ENCODE data around the gene GSDMA. TPM values are rescaled to one million over a fixed set of nuclear protein-coding genes. Genes with fewer than 3 reads are reported as not detected.
A peak's percentile ranks its signal among the peaks of the same experiment; 100 is the strongest.

The GSDMA gene
- total RNA-seq, 2 experiments from 2014 or later = 3.3 to 4.5 TPM

DNA sequence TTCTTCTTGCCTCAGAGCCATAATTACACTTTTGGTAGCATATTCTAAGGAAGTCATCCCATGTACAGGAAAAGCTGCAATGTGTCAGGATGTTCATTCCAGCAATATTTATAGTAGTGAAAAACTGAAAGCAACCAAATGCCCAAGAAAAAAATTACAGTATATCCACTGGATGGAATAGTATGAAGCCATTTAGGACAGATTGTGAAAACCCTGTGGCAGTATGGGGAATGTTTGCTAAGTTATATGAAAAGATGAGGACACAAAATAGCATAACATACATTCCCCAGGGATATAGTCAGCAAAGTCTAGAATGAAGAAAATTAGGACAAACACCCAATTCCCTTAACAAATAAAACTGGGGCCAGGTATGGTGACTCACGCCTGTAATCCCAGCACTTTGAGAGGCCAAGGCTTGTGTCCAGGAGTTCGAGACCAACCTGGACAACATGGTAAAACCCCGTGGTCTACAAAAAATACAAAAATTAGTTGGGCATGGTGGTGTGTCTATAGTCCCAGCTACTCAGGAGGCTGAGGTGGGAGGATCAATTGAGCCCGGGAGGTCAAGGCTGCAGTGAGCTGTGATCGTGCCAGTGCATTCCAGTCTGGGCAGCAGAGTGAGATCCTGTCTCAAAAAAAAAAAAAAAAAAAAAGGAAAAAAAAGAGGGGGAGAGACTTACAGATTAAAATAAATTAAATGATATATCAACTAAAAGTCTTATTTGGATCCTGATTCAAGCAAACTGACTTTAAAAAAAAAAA, 33.0 kb upstream of the GSDMA start:
- H3K9me3 Mint-ChIP-seq (ENCODE audit: insufficient read depth) = no peaks in the 10 kb centered on the region
- no peak overlapping the region for H3K4me3 Mint-ChIP-seq
- ATAC-seq = no peak
- POLR2A ChIA-PET = interaction anchor here (0.6 to 1.0 kb wide), 2 partner anchors 24 to 182 kb away, joined by 3 read pairs; no protein-coding TSS in a partner anchor
- peaks cover 28% of the 10 kb centered on the region for H3K4me1 Mint-ChIP-seq (ENCODE audit: low read depth)
- no peak for DNase-seq
- peaks cover 12% of the 10 kb centered on the region for H3K36me3 Mint-ChIP-seq (ENCODE audit: low read depth)
- H3K27me3 Mint-ChIP-seq (ENCODE audit: low read depth) = peaks cover 2% of the 10 kb centered on the region
- CTCF ChIA-PET = no interaction called here
- no peak overlapping the region for H3K27ac Mint-ChIP-seq

DNA sequence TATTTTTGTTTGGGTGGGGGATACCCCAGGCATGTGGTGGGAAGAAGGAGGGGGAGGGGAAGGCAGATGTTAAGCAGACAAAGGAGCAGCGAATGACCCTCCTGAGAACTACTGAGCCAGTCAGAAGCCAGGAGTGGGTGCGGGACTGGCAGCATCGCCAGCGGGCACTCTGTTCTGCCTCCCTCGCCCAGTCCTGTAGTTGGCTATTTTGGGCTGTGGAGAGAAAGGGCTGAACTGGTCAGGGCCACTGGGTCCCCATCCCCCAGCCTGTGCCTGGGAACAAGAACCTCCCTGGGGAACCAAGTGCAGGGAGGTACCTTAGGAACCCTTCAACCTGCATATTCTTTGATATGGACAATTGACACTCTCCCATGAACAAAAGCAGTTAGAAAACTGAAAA, 28.9 kb upstream of the GSDMA start:
- Mint-ChIP-seq H3K4me1 (ENCODE audit: low read depth) (peaks cover 8% of the 10 kb centered on the region), H3K4me3 (no peak overlapping the region), H3K27ac (no peak overlapping the region), H3K36me3 (ENCODE audit: low read depth) (no peaks in the 10 kb centered on the region), H3K9me3 (ENCODE audit: insufficient read depth) (no peaks in the 10 kb centered on the region), H3K27me3 (ENCODE audit: low read depth) (peaks cover 2% of the 10 kb centered on the region)
- CTCF ChIA-PET = no interaction called here
- ATAC-seq (no peak), DNase-seq (no peak)
- POLR2A ChIA-PET = no interaction called here

DNA sequence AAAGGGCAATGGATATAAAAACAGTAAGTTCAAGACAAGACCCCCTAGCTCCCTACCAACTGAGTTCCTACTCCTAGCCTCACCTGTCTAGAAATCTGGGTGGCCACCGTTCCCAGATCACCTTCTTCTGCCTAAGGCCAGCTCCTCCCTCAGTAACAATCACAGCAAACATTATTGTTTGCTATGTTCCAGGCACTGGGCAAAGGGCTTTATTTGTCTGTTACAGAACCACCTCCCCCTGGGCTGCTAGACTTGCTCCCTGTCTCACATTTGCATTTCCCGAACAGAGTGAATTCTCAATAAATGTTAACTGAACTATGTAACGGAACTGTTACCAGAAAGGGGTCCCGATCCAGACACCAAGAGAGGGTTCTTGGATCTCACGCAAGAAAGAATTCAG, 28.5 kb upstream of the GSDMA start:
- H3K27ac Mint-ChIP-seq = no peak overlapping the region
- ChIA-PET POLR2A (interaction anchor here (0.6 kb wide), 1 partner anchor 44 kb away, joined by 3 read pairs; no protein-coding TSS in a partner anchor), CTCF (no interaction called here)
- DNase-seq (no peak), ATAC-seq (no peak)
- H3K27me3 Mint-ChIP-seq (ENCODE audit: low read depth) = peaks cover 2% of the 10 kb centered on the region
- peaks cover 9% of the 10 kb centered on the region for H3K4me1 Mint-ChIP-seq (ENCODE audit: low read depth)
- no peaks in the 10 kb centered on the region for H3K9me3 Mint-ChIP-seq (ENCODE audit: insufficient read depth)
- H3K4me3 Mint-ChIP-seq = no peak overlapping the region
- no peaks in the 10 kb centered on the region for H3K36me3 Mint-ChIP-seq (ENCODE audit: low read depth)

DNA sequence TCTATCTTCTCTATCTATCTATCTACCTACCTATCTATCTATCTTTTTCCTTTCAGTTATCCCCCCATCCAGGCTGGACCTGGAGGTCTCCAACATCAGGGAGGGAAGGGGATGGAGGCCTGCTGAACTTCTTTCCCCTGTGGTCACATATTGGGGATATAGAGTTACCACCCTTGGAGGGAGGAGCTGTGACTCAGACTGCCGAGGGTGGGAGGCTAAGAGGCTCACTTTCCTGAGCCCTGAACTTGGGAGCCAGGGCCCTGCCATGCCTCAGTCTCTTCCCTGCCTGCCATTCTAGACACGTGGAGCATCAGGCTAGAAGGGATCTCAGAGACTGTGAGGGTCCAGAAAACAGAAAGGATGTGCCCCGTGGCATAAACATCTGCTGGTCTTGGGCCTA, 26.9 kb upstream of the GSDMA start:
- Mint-ChIP-seq H3K27ac (no peak overlapping the region), H3K36me3 (ENCODE audit: low read depth) (no peaks in the 10 kb centered on the region), H3K4me1 (ENCODE audit: low read depth) (peaks cover 19% of the 10 kb centered on the region), H3K4me3 (no peak overlapping the region), H3K9me3 (ENCODE audit: insufficient read depth) (no peaks in the 10 kb centered on the region), H3K27me3 (ENCODE audit: low read depth) (peaks cover 2% of the 10 kb centered on the region)
- ChIA-PET CTCF (no interaction called here), POLR2A (no interaction called here)
- ATAC-seq (no peak), DNase-seq (no peak)

DNA sequence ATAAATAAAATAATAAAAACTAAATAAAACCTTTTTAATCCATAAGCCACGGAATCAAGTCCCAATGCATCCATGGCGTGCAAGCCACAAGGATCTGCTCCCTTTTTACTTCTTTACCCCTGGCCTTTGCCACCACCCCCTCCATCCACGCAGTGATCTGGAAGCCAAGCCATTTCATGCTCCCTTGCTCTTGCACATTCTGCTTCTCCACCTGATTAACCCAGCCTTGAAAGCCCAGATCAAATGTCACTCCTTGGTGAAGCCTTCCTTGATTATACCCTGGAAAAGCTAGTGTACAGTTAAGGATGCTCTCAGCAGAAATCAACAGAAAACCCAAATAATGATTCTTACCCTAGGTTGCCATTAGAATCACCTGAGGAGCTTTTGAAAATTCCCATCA, 25.4 kb upstream of the GSDMA start:
- H3K9me3 Mint-ChIP-seq (ENCODE audit: insufficient read depth) = no peaks in the 10 kb centered on the region
- peaks cover 2% of the 10 kb centered on the region for H3K27me3 Mint-ChIP-seq (ENCODE audit: low read depth)
- H3K4me3 Mint-ChIP-seq = no peak overlapping the region
- CTCF ChIA-PET = no interaction called here
- no peak for ATAC-seq
- H3K4me1 Mint-ChIP-seq (ENCODE audit: low read depth) = peaks cover 22% of the 10 kb centered on the region
- DNase-seq = no peak
- no peak overlapping the region for H3K27ac Mint-ChIP-seq
- POLR2A ChIA-PET = interaction anchor here (0.5 to 1.7 kb wide), 3 partner anchors 11 to 118 kb away, joined by 3 to 15 read pairs (median 8); partner anchors contain the start of genes LRRC3C and ORMDL3
- H3K36me3 Mint-ChIP-seq (ENCODE audit: low read depth) = no peaks in the 10 kb centered on the region

DNA sequence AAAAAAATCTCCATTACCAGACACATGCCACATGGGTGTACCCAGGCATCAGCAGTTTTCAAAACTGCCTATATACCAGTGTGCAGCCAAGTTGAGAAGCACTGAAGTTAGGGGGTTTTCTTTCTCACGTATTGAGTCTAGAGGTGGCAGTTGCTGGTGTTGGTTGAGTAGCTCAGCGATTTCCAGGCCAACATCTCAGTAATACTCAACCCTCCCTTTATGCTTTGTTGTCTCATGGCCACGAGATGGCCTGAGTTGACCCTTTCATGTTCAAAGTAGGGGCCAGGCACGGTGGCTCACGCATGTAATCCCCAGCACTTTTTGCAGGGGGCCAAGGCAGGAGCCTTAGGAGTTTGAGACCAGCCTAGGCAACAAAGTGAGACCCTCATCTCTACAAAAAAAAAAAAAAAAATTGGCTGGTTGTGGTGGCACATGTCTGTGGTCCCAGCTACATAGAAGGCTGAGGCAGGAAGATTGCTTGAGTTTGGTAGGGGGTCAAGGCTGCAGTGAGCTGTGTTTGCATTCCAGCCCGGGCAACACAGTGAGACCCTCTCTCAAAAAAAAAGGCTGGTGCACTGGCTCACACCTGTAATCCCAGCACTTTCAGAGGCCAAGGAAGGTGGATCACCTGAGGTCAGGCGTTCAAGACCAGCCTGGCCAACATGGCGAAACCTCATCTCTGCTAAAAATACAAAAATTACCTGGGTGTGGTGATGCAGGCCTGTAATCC, 24.5 kb upstream of the GSDMA start:
- Mint-ChIP-seq H3K27me3 (ENCODE audit: low read depth) (no peaks in the 10 kb centered on the region), H3K9me3 (ENCODE audit: insufficient read depth) (no peaks in the 10 kb centered on the region), H3K4me3 (no peak overlapping the region), H3K36me3 (ENCODE audit: low read depth) (no peaks in the 10 kb centered on the region), H3K4me1 (ENCODE audit: low read depth) (peaks cover 22% of the 10 kb centered on the region), H3K27ac (no peak overlapping the region)
- CTCF ChIA-PET = interaction anchor here (1.1 to 2.8 kb wide), 7 partner anchors 12 to 317 kb away, joined by 3 to 18 read pairs (median 7); partner anchors contain the start of gene PSMD3
- POLR2A ChIA-PET = interaction anchor here (0.5 to 1.7 kb wide), 3 partner anchors 12 to 119 kb away, joined by 3 to 15 read pairs (median 8); partner anchors contain the start of genes LRRC3C and ORMDL3
- DNase-seq (no peak), ATAC-seq (no peak)

DNA sequence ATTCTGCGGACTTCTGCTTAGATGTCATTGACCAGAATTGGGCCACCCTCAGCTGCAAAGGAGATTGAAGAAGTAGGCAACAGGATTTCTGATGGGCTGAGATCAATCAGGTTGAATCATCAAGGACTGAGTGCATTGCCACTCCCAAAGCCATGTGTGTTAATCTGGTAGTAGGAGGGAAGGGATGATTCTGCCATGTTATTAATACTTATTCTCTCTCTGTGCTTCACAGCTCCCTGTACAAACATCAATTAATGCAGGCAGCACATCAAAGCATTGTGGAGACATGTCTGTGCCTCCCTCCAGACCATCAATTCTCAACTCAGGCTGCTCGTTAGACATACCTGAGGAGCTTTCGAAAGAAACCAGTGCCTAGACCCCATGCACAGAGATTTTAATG, 23.7 kb upstream of the GSDMA start:
- ATAC-seq (no peak), DNase-seq (no peak)
- H3K27ac Mint-ChIP-seq = no peak overlapping the region
- peaks cover 22% of the 10 kb centered on the region for H3K4me1 Mint-ChIP-seq (ENCODE audit: low read depth)
- ChIA-PET POLR2A (interaction anchor here (2.2 kb wide), 1 partner anchor 13 kb away, joined by 18 read pairs; the partner anchor contains the start of gene ORMDL3), CTCF (interaction anchor here (1.1 to 2.8 kb wide), 11 partner anchors 11 to 318 kb away, joined by 3 to 18 read pairs (median 5); partner anchors contain the start of genes GSDMB and PSMD3)
- H3K4me3 Mint-ChIP-seq = no peak overlapping the region
- H3K9me3 Mint-ChIP-seq (ENCODE audit: insufficient read depth) = no peaks in the 10 kb centered on the region
- H3K27me3 Mint-ChIP-seq (ENCODE audit: low read depth) = no peaks in the 10 kb centered on the region
- H3K36me3 Mint-ChIP-seq (ENCODE audit: low read depth) = no peaks in the 10 kb centered on the region

DNA sequence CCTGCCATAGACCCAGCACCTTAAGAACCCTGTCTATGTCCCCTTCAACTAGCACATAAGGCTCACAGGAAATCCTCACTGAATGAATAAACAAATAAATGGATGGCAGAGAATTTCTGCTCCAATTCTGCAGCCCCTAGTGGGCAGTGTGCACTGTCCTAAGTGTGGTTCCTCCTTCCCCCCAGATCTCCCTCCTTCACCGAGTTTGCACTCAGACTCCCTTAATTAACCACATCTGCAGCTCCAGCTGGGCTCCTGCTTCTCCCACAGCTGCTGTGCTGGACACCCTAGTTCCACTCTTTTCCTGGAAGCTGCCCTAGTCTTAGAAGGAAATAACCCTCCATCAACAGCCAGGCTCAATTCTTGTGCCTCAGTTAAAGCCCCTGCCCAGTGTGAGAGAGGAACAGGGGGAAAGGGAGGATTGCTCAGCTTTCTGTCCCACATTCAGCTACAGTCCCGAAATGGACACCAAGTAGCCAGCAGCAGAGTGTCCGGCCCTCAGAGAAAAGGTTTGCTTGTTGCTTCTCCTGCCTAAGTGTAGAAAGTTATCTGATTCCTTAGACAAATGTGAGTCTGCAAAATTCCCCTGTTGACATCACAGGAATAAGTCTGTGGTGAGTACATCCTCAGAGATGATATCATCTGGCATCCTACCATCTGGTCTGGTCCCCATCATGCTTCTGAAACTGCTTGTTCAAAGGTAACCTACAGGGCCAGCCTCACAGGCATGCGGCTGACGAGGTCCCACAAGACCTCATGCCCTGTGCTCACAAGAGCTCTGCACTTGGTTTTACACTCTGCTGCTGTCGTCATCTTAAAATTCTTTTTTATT, 23.0 kb upstream of the GSDMA start:
- POLR2A ChIA-PET = interaction anchor here (1.5 to 2.2 kb wide), 2 partner anchors 13 to 184 kb away, joined by 5 to 18 read pairs; partner anchors contain the start of gene ORMDL3
- no peaks in the 10 kb centered on the region for H3K27me3 Mint-ChIP-seq (ENCODE audit: low read depth)
- peak; percentile 67 for DNase-seq
- CTCF ChIA-PET = interaction anchor here (0.6 to 2.8 kb wide), 13 partner anchors 12 to 318 kb away, joined by 3 to 18 read pairs (median 4); partner anchors contain the start of genes GSDMB and PSMD3
- H3K4me1 Mint-ChIP-seq (ENCODE audit: low read depth) = peaks cover 22% of the 10 kb centered on the region
- H3K4me3 Mint-ChIP-seq = no peak overlapping the region
- H3K36me3 Mint-ChIP-seq (ENCODE audit: low read depth) = no peaks in the 10 kb centered on the region
- H3K27ac Mint-ChIP-seq = peak overlapping the region; percentile 59
- H3K9me3 Mint-ChIP-seq (ENCODE audit: insufficient read depth) = no peaks in the 10 kb centered on the region
- ATAC-seq = peak; percentile 87

DNA sequence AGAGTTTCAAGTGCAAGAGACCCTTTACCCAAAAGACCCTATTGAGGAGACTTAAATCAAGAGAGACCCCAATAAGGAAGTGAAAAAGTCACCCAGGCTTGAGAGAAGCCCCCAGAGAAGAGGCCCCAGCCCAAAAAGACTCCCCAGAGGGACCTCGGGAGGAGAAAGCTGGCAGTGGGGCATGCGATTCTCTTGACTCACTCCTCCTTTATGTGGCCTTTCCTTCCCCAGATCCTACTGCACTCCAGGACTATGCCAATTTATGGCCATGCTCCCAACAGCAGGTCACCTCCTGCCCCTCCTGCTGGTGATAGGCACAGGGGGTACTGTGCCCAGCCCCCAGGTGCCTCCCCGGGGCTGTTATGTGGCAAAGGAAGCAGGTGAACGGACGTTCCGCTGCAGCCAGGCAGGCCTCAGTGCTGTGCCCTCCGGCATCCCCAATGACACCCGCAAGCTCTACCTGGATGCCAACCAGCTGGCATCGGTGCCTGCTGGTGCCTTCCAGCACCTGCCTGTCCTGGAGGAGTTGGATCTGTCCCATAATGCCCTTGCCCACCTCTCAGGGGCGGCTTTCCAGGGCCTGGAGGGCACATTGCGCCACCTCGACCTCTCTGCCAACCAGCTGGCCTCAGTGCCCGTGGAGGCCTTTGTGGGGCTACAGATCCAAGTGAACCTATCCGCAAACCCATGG, 19.0 kb upstream of the GSDMA start:
- CTCF ChIA-PET = no interaction called here

DNA sequence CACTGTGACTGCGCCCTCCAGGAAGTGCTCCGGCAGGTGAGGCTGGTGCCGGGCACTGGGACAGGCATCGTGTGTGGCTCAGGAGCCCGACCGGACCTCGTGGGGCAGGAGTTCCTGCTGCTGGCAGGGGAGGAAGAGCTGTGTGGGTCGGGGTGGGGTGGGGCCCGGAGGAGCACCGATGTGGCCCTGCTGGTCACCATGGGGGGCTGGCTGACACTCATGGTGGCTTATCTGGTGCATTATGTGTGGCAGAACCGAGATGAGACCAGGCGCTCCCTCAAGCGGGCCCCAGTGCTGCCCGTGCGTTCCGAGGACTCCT, 18.5 kb upstream of the GSDMA start:
- Mint-ChIP-seq H3K27me3 (ENCODE audit: low read depth) (no peaks in the 10 kb centered on the region), H3K36me3 (ENCODE audit: low read depth) (no peaks in the 10 kb centered on the region), H3K9me3 (ENCODE audit: insufficient read depth) (no peaks in the 10 kb centered on the region), H3K4me1 (ENCODE audit: low read depth) (peaks cover 34% of the 10 kb centered on the region), H3K27ac (no peak overlapping the region), H3K4me3 (no peak overlapping the region)
- ChIA-PET CTCF (no interaction called here), POLR2A (no interaction called here)
- no peak for DNase-seq
- no peak for ATAC-seq

More for the DNA sequence above, 19.0 kb upstream of the GSDMA start:
- H3K27ac Mint-ChIP-seq = no peak overlapping the region
- DNase-seq = no peak
- no peak overlapping the region for H3K4me3 Mint-ChIP-seq
- H3K4me1 Mint-ChIP-seq (ENCODE audit: low read depth) = peaks cover 37% of the 10 kb centered on the region
- no peaks in the 10 kb centered on the region for H3K9me3 Mint-ChIP-seq (ENCODE audit: insufficient read depth)
- no peaks in the 10 kb centered on the region for H3K36me3 Mint-ChIP-seq (ENCODE audit: low read depth)
- no peaks in the 10 kb centered on the region for H3K27me3 Mint-ChIP-seq (ENCODE audit: low read depth)
- no peak for ATAC-seq
- POLR2A ChIA-PET = interaction anchor here (1.0 kb wide), 1 partner anchor 17 kb away, joined by 3 read pairs; no protein-coding TSS in a partner anchor

Data from activated CD8-positive, alpha-beta T cell treated with anti-CD3 and anti-CD28 coated beads, Interleukin-2, amount 10 ng/mL, durations not matched to agents 7 days and 5 days (primary cell).